Dedifferentiated amniotic fluid mesenchymal stem cell (primary cell): ENCODE data around the gene TEDC2.
"Not testable (repeated sequence)": the region's sequence is repeated elsewhere in the genome, so short reads cannot be mapped to it uniquely, and the experiment has no call there.

Experiments used
- DNase-seq: peaks from one replicate; pipeline ENCODE4 v3.0.0-alpha.2; 2016; ENCODE audit errors: extremely low spot score

The TEDC2 gene

DNA sequence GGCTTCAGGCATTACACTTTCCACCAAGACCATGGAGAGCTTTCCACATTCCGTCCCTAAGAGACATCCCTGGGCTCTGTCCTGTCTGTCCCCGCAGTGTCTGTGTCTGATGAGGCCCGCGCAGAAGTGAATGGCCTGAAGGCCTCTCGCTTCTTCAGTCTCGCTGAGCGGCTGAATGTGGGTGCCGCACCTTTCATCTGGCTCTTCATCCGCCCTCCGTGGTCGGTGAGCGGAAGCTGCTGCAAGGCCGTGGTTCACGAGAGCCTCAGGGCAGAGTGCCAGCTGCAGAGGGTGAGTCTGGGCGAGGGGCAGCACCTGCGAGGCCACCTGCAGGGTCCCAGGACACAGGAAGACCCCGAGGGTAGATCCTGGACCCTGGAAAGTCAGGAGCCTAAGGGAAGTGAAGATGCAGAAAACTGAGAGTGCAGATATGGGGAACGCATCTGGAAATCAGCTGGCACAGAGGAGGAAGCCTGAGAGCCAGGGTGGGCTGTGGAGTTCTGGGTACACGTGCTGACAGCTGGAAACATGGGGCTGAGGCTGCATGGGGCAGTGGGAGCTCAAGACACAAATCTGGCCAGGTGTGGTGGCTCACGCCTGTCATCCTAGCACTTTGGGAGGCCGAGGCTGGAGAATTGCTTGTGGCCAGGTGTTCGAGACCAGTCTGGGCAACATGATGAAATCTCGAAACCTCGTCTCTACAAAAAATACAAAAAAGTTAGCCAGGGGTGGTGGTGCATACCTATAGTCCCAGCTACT, 22.7 kb upstream of the TEDC2 start:
- no peak for DNase-seq

DNA sequence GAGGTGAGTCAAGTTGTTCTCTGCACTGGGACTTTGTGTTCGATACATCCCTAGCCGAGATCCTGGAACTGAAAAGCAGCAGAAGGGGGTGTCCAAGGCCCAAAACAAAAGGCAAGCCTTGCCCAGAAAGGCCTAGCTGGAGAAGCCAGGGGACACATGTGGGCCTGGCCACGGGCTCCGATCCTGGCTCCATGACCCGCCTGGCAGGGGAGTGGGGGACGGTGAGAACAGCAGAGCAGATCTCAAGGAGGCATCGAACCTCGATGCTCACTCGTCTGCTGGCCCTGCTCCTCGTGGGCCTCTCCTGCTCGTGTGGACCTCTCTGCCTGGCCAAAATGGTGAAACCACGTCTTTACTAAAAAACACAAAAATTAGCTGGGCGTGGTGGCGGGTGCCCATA, 21.8 kb upstream of the TEDC2 start:
- DNase-seq = no peak

DNA sequence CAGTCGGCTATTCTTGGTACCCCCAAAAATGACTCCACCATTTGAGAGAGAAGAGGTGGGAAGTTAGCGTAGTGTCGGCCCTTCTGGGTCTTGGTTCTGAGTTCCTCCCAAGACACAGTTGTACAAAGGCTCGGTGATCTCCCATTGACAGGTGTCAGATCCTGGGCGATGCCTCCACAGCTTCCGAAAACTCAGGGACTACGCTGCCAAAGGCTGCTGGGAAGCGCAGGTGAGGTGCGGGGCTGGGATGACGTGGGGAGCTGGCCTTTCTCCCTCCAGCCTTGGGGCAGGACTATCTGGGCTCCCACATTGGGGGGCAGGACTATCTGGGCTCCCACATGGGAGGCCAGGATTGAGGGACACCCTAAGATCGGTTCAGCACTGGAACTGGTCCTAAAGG, 20.3 kb upstream of the TEDC2 start:
- no peak for DNase-seq

DNA sequence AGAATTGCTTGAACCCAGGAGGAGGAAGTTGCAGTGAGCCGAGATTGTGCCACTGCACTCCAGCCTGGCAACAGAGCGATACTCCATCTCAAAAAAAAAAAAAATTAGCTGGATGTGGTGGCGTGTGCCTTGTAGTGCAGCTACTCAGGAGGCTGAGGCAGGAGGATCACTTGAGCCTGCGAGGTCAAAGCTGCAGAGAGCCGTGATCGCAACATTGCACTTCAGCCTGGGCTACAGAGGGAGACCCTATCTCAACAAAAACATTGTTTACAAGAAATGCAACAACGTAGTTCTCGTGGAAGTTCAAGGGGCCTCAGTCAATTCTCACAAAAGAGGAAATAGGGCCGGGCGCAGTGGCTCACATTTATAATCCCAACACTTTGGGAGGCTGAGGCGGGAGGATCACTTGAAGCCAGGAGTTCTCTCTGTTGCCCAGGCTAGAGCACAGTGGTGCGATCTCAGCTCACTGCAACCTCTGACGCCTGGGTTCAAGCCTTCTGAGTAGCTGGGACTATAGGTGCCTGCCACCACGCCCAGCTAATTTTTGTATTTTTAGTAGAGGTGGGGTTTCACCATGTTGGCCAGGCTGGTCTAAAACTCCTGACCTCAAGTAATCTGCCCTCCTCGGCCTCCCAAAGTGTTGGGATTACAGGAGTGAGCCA, 18.6 kb upstream of the TEDC2 start:
- DNase-seq = not testable (repeated sequence)

DNA sequence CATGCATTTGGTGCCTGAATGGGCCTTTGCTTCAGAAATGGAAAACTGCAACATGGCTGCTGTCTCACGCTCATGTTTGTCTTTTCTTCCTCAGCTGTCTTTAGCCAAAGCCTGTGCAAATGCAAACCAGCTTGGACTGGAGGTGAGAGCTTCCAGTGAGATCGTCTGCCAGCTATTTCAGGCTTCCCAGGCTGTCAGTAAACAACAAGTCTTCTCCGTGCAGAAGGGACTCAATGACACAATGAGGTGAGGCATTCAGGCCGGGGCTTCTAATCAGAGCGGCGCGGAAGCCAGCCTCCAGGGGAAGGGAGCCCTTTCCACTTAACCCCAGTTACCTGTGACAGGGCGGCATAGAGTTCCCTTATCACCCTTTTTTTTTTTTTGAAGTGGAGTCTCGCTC, 16.4 kb upstream of the TEDC2 start:
- no peak for DNase-seq

- no peak for DNase-seq
Measured at GRCh38 chr16:2447920-2448583, 11.9 kb upstream of the TEDC2 start.

- no peak for DNase-seq
Measured at GRCh38 chr16:2449118-2449517, 10.8 kb upstream of the TEDC2 start.

DNA sequence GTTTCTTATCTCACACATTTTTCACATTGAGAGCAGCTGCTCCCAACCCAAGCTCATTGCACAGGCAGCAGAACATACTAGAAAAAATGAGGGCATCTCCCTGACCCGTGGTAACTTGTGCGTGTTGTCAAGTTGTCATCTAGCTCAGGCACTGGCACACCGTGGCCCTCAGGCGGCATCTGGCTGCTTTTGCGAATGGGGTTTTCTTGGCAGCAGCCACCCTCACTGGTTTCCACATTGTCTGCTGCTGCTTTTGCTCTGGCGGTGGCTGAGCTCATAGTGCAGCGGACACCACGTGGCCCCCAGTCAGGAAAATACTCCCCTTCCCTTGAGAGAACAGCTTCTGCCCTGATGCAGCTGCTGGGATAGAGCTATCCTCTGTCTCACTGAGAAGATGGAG, 9.4 kb upstream of the TEDC2 start:
- no peak for DNase-seq

DNA sequence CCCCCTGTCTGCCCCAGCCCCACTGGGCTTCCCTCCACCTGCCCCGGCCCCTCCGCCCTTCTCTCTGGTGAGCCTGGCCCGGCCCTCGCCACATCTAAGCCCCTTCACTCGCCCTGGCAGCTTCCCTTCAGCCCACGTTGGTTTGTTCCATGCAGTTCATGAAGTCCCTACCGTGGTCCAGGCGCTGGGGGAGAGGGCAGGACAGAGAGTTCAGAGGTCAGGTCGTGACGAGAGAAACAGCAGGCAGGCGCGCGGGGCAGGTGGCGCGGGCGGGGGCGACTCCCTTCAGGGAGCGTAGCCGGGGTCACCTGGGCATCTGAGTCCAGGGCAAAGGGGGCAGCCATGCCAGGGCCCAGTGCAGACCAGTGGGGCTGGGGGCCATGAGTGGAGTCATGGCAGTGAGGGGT, 8.9 kb upstream of the TEDC2 start:
- no peak for DNase-seq

DNA sequence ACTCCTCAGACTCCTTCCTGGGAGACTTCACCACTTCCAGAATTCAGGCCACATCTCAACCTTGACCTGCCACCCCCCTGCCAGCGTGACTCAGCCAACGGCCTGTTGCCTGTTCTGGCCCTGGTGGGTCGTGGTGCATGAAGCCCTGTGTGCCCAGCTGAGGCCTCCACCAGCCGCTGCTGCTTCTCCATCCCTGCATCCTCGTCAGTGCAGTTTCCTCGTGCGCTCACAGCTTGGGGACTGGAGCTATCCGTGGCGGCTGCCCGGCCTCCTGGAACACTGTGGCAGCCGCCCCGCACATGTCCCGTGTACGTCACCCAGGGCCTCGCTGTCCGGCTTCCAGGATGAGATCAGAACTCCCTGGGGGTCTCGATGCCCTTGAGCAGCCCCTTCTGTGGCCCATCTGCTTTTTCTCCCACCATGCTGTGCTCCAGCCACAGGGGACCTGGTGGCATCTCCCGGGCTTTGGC, 8.0 kb upstream of the TEDC2 start:
- no peak for DNase-seq

DNA sequence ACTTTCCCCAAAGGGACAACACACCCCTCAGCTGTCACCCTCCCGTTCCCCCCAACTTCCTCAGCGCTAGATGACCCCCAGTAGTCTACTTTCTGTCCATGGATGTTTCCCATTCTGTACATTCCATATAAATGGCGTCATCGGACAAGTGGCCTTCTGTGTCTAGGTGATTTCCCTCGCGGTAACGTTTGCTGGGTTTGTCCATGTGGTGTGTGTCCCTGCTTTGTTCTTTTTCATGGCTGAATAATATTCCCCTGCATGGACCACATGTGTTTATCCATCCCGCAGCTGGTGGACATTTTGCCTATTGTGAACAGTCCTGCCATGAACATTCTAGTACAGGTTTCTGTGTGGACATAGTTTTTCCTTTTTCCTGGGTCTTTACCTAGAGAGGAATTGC, 7.3 kb upstream of the TEDC2 start:
- DNase-seq = no peak

DNA sequence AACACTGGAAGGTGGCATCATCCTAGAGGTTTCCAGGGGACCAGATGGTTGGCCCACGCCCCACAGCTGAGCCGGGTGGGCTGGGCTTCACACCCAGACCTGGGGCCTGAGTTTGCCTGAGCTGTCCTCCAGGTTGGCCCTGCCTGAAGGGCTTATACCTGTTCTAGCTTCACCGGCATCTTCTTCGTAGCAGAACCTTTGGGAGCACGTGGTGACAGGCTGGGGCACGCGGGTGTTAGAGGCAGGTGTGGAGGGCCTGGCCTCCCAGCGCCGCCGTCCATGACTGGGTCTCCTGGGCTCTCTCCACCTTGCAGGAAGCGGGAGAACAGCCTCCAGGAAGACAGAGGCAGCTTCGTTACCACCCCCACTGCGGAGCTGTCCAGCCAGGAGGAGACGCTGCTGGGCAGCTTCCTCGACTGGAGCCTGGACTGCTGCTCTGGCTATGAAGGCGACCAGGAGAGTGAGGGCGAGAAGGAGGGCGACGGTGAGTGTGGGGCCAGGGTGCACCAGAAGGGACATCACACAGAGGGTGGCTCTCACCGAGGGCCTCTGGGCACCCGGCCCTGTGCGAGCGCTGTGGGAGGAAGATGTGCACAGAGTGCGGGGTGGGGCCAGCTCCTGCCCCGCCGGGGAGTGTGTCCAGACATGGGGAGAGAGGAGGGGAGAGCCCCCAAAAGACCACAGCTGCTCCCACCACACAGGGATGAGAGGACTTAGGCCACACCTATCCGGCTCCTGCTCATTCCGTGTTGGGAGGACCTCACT, 4.6 kb upstream of the TEDC2 start:
- no peak for DNase-seq

DNA sequence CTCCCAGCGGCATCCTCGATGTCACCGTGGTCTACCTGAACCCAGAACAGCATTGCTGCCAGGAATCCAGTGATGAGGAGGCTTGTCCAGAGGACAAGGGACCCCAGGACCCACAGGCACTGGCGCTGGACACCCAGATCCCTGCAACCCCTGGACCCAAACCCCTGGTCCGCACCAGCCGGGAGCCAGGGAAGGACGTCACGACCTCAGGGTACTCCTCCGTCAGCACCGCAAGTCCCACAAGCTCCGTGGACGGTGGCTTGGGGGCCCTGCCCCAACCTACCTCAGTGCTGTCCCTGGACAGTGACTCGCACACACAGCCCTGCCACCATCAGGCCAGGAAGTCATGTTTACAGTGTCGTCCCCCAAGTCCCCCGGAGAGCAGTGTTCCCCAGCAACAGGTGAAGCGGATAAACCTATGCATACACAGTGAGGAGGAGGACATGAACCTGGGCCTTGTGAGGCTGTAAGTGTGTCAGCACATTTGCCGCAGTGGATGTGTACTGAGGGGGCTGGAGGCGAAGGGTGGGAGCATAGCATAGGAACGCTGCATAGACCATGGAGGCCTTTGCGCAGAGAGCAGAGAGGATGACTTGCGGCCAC, 3.3 kb upstream of the TEDC2 start:
- DNase-seq = no peak

- DNase-seq = no peak
Measured at GRCh38 chr16:2457267-2457666, 2.6 kb upstream of the TEDC2 start.

GRCh38 chr16:2457946-2458345, 2.0 kb upstream of the TEDC2 start:
- DNase-seq = no peak

GRCh38 chr16:2458887-2459646, 842 bp upstream of the TEDC2 start:
- no peak for DNase-seq

- DNase-seq = no peak
Measured at GRCh38 chr16:2460391-2460713, 443 bp downstream of the TEDC2 start.

GRCh38 chr16:2460916-2461315, 1.0 kb downstream of the TEDC2 start:
- no peak for DNase-seq

GRCh38 chr16:2462031-2462866, 2.3 kb downstream of the TEDC2 start:
- DNase-seq = no peak

GRCh38 chr16:2464333-2464732, 4.4 kb downstream of the TEDC2 start:
- DNase-seq = no peak
